IPS-18c (cell line): Measurements from ENCODE around the gene HNRNPCL2.
"Not testable (repeated sequence)": the region's sequence is repeated elsewhere in the genome, so short reads cannot be mapped to it uniquely, and the experiment has no call there.

Experiments
- H3K4me3 ChIP-seq: 2 replicates; pipeline ENCODE4 v1.7.0; 2013; ENCODE audit warnings: low read depth, mild to moderate bottlenecking, low read length, moderate library complexity; ENCODE audit not compliant: insufficient read depth
- H3K9me3 ChIP-seq: one replicate; pipeline ENCODE4 v1.6.1; 2013; ENCODE audit warnings: mild to moderate bottlenecking, low read length, moderate library complexity; ENCODE audit not compliant: control insufficient read depth, insufficient read depth

HNRNPCL2 gene

DNA sequence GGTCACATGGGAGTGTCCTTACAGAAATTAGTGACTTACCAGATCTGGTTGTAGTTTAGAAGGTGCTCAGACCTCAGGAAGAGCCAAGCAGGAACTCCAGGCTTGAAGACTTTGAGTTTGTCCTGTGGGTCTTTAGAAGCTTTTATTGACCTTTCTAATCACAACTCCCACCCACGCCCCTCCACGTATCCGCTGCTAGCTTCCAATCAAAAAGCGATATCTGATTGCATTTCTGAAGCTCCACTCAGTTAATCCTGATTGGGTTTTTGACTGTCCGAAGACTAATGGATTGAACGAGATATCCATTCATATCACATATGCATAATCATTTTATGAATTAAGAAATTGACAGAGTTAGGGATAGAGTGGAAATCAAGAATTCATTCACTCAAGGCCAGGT is at the start of gene HNRNPCL2:
Gene HNRNPCL2 (minus strand): TSS at position 101 of the 400 bp plus-strand sequence. CDS start 454 bp downstream, outside the sequence.
- not testable (repeated sequence) for H3K4me3 ChIP-seq, H3K9me3 ChIP-seq

GRCh38 chr1:13165531-13165930 is 48.9 kb upstream of the HNRNPCL2 start, which contains the start of gene HNRNPCL4:
HNRNPCL4 (minus strand) TSS chr1:13165631; CDS start chr1:13165467, 164 bp downstream.
- H3K4me3 ChIP-seq, H3K9me3 ChIP-seq: not testable (repeated sequence)

DNA sequence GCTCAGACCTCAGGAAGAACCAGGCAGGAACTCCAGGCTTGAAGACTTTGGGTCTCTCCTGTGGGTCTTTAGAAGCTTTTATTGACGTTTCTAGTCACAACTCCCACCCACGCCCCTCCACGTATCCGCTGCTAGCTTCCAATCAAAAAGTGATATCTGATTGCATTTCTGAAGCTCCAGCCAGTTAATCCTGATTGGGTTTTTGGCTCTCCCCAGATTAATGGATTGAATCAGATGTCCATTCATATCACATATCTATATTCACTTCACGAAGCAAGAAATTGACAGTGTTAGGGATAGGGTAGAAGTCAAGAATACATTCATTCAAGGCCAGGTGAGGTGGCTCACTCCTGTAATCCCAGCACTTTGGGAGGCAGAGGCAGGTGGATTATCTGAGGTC is 39.3 kb upstream of the HNRNPCL2 start, which contains the start of gene PRAMEF26:
Gene PRAMEF26 (minus strand): TSS at position 101 of the 400 bp plus-strand sequence. CDS start 2,914 bp downstream, outside the sequence.
- not testable (repeated sequence) for H3K9me3 ChIP-seq

GRCh38 chr1:13070474-13070873 is 46.2 kb downstream of the HNRNPCL2 start, which contains the start of gene PRAMEF25:
PRAMEF25 (plus strand) TSS chr1:13070774; CDS start chr1:13073694, 2,920 bp downstream.
- H3K9me3 ChIP-seq, H3K4me3 ChIP-seq: not testable (repeated sequence)

More for the DNA sequence above, 39.3 kb upstream of the HNRNPCL2 start, which contains the start of gene PRAMEF26:
- not testable (repeated sequence) for H3K4me3 ChIP-seq
